SK-N-MC (cell line): Measurements from ENCODE around the gene UBB.
"Not testable (repeated sequence)": the region's sequence is repeated elsewhere in the genome, so short reads cannot be mapped to it uniquely, and the experiment has no call there.

ENCODE experiments used
- DNase-seq: peaks from one replicate; pipeline ENCODE4 v3.0.0-alpha.2; 2011; ENCODE audit warnings: low read depth, low spot score
- H3K27ac ChIP-seq: fragments of 200-600 bp; sonication (generic); 2 replicates; pipeline ENCODE4 v1.5.1; 2016; ENCODE audit warnings: mixed run types
- H3K36me3 ChIP-seq: fragments of 200-600 bp; sonication (generic); 2 replicates; pipeline ENCODE4 v1.6.1; 2017; ENCODE audit warnings: antibody characterized with exemption, low read length, mixed read lengths; ENCODE audit not compliant: insufficient read depth
- H3K4me3 ChIP-seq: fragments of 200-600 bp; sonication (generic); 2 replicates; pipeline ENCODE4 v1.5.1; 2016
- H3K9ac ChIP-seq: fragments of 200-600 bp; sonication (generic); 2 replicates; pipeline ENCODE4 v1.8.0; 2017; ENCODE audit warnings: mixed run types, mixed read lengths; ENCODE audit not compliant: insufficient read length
- H3K9me3 ChIP-seq: fragments of 200-600 bp; sonication (generic); 2 replicates; pipeline ENCODE4 v1.6.1; 2017; ENCODE audit warnings: low read depth, mild to moderate bottlenecking, antibody characterized with exemption, low read length, moderate library complexity, mixed read lengths
- EZH2 ChIP-seq: fragments of 200-600 bp; sonication (generic); IDR thresholded peaks from one replicate; pipeline ENCODE4 v1.6.1; 2017; ENCODE audit warnings: antibody characterized with exemption
- FOXP2 ChIP-seq: optimal IDR thresholded peaks from 2 replicates; pipeline ENCODE3; 2011; ENCODE audit warnings: mild to moderate bottlenecking, moderate library complexity; ENCODE audit not compliant: insufficient read depth; ENCODE audit errors: extremely low read length, control extremely low read depth
- POLR2AphosphoS5 ChIP-seq: IDR thresholded peaks from 2 replicates; pipeline ENCODE4 v1.6.1; 2012; ENCODE audit warnings: mild to moderate bottlenecking, low read depth, low read length, borderline replicate concordance

Gene UBB

DNA sequence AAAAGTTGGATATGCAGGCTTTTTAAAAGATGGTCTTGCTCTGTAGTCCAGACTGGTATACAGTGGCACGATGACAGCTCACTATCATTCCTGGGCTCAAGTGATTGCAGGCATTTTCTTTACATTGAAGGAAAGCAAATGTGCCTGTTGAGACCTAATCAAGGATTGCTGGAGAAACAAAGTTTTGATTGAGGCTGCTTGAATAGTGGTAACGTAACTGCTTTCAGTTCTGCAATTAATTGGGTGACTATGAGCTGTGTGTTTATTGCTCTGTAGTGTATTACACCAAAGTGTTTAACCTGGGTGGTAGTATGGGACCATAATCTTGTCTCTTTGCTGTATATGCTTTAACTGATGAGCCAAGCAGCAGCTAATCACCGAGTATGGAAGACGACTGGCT lies 2.3 kb downstream of the UBB start:
- Histone ChIP-seq H3K9ac (no peak overlapping the region), H3K27ac (no peak overlapping the region), H3K4me3 (no peak overlapping the region), H3K36me3 (peaks cover 25% of the 10 kb centered on the region), H3K9me3 (no peaks in the 10 kb centered on the region)
- TF ChIP-seq FOXP2: no peak
- no peak for TF ChIP-seq EZH2
- TF ChIP-seq POLR2AphosphoS5: no peak
- no peak for DNase-seq

DNA sequence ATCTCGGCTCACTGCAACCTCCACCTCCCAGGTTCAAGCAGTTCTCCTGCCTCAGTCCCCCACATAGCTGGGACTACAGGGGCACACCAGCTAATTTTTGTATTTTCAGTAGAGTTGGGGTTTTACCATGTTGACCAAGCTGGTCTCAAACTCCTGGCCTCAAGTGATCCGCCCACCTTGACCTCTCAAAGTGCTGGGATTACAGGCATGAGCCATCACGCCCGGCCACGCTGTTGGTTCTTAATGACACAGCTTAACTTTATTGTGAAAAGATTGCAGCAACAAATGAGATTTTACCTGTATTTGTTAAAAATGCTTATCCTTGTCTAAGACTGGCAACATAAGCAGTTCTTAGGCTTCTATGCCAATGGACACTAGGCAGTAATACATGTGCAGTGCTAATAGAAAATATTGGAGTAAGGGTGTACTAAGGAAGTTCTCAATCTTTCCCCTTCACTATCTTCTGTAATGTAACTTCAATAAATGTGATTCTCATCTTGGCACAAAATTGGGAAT lies 2.9 kb downstream of the UBB start:
- H3K9me3 ChIP-seq: no peaks in the 10 kb centered on the region
- H3K27ac ChIP-seq: 0 out of 2 replicates have a peak overlapping the region, but pooled peaks have one; percentile 11
- H3K9ac ChIP-seq: no peak overlapping the region
- no peak for TF ChIP-seq FOXP2
- no peak for TF ChIP-seq EZH2
- TF ChIP-seq POLR2AphosphoS5: no peak
- peaks cover 25% of the 10 kb centered on the region for H3K36me3 ChIP-seq
- no peak overlapping the region for H3K4me3 ChIP-seq
- no peak for DNase-seq

DNA sequence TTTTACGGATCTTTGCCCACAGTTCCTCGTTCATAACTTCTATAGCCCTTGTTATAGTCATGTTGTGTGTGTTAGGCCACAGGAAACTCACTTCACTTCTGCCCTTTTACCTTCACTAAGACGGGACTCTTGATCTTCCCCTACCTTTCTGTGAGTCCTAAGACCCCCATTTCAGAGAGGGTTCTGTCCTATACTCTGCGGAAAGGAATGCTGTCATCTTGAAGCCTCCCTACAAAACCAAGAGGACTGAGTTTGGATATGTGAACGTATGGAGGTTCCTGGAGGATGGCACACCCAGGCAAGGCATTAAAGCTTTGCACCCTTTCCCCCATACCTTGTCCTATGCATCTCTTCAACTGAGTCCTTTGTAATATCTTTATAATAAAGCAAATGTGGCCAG lies 3.7 kb downstream of the UBB start:
- Histone ChIP-seq H3K36me3 (peaks cover 25% of the 10 kb centered on the region), H3K9me3 (no peaks in the 10 kb centered on the region), H3K27ac (no peak overlapping the region), H3K9ac (no peak overlapping the region), H3K4me3 (no peak overlapping the region)
- no peak for DNase-seq
- TF ChIP-seq FOXP2 (no peak), POLR2AphosphoS5 (no peak), EZH2 (no peak)

DNA sequence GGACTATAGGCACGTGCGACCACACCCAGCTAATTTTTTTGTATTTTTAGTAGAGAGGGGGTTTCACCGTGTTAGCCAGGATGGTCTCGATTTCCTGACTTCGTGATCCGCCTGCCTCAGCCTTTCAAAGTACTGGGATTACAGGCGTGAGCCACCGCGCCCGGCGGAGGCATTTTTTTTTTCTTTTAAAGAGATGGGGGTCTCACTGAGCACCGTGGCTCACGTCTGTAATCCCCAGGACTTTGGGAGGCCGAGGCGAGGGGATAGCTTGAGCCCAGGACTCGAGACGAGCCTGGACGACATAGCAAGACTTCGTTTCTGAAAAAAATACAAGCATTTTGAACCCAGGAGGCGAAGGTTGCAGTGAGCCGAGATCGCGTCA lies 5.2 kb downstream of the UBB start:
- not testable (repeated sequence) for H3K4me3 ChIP-seq, H3K27ac ChIP-seq

DNA sequence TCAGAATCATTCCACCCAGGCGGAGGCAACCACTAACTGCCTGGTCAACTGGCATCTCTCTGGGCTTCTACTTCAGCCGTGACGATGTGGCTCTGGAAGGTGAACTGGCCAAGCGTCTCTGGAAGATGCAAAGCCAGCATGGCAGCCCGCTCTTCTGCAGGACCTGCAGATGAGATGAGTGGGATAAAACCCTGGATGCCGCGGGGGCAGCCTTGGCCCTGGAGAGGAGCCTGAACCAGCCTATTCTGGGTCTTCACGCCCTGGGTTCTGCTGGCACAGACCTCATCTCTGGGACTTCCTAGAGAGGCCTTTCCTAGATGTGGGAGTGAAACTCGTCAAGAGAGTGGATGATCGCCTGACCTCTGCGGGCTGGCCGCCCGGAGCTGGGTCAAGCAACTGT lies 10.6 kb downstream of the UBB start:
- no peak overlapping the region for H3K27ac ChIP-seq
- no peak for DNase-seq
- no peak overlapping the region for H3K9ac ChIP-seq
- no peaks in the 10 kb centered on the region for H3K36me3 ChIP-seq
- no peaks in the 10 kb centered on the region for H3K9me3 ChIP-seq
- no peak for TF ChIP-seq POLR2AphosphoS5
- no peak for TF ChIP-seq FOXP2
- no peak for TF ChIP-seq EZH2
- no peak overlapping the region for H3K4me3 ChIP-seq

More for the DNA sequence above, 5.2 kb downstream of the UBB start:
- peaks cover 25% of the 10 kb centered on the region for H3K36me3 ChIP-seq
- H3K9me3 ChIP-seq, H3K9ac ChIP-seq, DNase-seq: not testable (repeated sequence)

DNA sequence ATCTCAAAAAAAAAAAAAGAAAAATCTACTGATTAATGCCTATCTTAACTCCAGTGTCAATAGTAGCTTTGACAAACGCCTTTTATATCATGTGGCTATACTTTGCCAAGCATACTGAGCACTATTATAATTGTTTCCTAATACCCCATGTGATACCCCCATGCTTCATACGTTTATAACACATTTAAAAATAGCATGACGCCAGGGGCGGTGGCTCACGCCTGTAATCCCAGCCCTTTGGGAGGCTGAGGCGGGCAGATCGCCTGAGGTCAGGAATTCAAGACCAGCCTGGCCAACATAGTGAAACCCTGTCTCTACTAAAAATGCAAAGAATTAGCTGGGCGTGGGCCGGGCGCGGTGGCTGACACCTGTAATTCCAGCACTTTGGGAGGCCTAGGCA lies 11.6 kb downstream of the UBB start:
- not testable (repeated sequence) for H3K27ac ChIP-seq, DNase-seq, H3K36me3 ChIP-seq, H3K4me3 ChIP-seq, H3K9me3 ChIP-seq, H3K9ac ChIP-seq

DNA sequence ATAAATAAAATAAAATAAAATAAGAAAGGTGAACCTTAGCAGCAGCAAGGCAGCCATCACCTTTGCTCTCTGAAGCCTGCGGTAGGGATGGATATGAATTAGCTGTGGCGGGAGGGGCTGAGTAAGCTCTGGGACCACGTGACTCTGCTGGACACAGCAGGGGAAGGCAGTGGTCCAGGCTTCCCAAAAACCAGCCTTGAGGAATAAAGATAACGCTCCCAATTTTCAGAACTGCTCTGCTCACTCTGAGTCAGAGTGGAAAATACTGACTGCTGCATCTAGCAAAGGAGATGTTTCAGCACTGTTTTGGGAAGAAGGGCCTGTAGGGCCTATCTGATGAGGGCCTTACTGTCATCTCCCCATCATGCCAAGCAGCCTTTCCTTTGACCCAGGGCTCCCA lies 15.0 kb downstream of the UBB start:
- not testable (repeated sequence) for H3K36me3 ChIP-seq, DNase-seq, H3K9me3 ChIP-seq, H3K27ac ChIP-seq, H3K9ac ChIP-seq, H3K4me3 ChIP-seq

DNA sequence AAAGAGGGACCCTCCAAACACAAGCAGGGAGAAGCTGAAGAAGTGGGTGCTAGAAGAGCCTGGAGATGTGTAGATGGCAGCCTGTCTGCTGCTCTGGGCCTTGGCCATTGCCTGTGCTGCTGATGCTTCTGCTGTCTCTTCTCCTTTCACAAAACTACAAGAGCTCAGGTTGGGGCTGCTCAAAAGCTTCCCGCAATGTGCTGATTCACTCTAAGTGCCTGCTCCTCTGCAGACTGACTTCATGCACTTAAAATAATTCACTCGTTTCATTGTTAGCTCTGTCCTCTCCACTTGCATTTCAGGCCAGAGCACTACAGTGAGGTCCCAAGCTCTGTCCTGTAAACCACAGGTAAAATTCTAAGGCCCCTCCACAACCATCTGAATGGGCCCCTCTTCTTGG lies 15.8 kb downstream of the UBB start:
- not testable (repeated sequence) for H3K4me3 ChIP-seq, H3K27ac ChIP-seq, H3K9me3 ChIP-seq, H3K36me3 ChIP-seq, DNase-seq, H3K9ac ChIP-seq

DNA sequence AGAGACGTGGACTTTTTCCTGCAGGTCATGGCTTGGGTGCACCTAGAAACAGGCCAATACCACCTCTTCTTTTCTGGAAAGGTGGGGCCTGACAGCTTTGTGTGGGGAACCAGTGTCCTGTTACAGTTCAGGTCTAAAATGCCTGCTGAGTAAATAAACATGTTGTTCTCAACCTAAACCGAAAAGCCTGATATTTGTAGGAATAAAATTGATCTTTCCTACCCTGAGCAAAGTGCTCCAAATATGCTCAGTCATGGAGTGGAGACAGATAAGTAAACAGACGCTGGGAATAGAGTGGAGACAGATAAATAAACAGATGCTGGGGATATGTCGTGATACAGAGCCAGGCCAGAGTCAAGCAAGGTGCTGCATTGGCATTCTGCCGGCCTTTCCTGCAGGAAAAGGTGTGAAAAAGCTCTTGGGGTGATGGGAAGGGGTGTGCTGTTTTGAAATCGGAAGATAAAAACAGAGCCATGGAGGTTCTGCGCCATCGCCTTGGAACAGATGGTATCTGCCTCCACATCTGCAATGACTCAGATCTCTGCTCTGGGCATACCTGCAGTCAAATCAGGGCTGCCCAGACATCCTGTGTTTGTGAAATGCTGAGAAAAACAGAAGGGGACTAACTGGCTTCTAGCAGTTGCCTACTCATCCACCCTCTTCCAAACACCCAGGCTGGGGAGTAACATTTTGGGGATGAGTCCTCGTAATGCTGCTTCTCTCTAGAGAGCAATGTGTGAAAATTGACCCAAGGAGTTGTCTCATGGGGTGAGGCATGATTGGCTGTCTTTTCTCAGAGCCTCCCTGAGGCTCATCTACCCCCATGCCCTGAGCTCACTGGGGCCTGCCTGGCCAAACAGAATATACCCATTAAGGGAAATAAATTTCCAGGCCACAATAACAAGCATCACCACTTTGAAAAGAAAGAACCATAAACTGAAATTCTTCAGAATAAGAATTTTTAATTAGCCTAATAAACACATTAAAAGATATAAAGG lies 17.7 kb downstream of the UBB start:
- DNase-seq: no peak

DNA sequence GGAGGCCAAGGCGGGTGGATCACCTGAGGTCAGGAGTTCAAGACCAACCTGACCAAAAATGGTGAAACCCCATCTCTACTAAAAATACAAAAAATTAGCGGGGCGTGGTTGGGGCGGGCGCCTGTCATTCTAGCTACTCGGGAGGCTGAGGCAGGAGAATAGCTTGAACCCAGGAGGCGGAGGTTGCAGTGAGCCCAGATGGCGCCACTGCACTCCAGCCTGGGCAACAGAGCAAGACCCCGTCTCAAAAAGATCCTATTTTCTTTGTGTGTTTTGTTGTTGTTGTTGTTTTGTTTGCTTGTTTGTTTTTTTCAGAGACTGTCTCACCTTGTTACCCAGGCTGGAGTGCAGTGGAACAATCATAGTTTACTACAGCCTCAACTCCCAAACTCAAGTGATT lies 23.0 kb downstream of the UBB start:
- H3K9me3 ChIP-seq, H3K9ac ChIP-seq, H3K27ac ChIP-seq, H3K36me3 ChIP-seq, H3K4me3 ChIP-seq, DNase-seq: not testable (repeated sequence)

More for the DNA sequence above, 17.7 kb downstream of the UBB start:
- TF ChIP-seq FOXP2 (no peak), EZH2 (no peak), POLR2AphosphoS5 (no peak)
- Histone ChIP-seq H3K4me3 (no peak overlapping the region), H3K27ac (no peak overlapping the region), H3K36me3 (no peaks in the 10 kb centered on the region), H3K9me3 (no peaks in the 10 kb centered on the region), H3K9ac (no peak overlapping the region)
